CMK (cell line): ENCODE data around the gene IFITM2.

ENCODE experiments used
- DNase-seq: peaks from one replicate; pipeline ENCODE4 v3.0.0-alpha.2; 2010; ENCODE audit warnings: low read depth

IFITM2 gene

DNA sequence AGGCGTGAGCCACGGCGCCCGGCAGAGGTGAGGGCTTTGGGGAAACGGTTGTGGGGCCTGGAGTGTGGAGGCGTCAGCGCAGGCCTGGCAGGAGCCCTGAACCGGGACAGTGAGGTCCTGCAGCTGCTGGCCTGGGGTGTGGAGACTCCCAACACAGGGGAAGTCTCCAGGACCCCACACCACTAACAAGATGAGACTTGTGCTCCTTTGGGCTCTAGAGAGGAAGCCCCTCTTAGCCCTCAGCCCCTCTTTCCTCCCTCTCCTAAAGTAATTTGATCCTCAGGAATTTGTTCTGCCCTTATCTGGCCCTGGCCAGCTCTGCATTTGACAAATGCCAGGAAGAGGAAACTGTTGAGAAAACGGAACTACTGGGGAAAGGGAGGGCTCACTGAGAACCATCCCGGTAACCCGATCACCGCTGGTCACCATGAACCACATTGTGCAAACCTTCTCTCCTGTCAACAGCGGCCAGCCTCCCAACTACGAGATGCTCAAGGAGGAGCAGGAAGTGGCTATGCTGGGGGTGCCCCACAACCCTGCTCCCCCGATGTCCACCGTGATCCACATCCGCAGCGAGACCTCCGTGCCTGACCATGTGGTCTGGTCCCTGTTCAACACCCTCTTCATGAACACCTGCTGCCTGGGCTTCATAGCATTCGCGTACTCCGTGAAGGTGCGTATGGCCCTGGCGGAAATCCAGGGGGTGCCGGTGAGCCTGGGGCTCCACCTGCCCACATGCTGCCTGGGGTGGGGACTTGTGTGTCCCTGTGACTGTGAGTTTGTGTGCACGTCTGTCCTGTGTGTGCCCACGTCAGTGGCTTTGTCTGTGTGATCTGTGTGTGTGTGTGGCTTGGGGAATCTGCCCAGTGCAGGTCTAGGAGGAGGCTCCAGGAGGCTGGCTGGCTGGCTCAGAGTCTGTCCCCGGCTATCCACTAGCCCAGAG is at the start of gene IFITM2:
Gene IFITM2, plus strand, starts transcription at position 51 of the 943 bp plus-strand sequence. Its CDS starts 377 bp downstream, at position 428.
- peak; percentile 68 for DNase-seq

DNA sequence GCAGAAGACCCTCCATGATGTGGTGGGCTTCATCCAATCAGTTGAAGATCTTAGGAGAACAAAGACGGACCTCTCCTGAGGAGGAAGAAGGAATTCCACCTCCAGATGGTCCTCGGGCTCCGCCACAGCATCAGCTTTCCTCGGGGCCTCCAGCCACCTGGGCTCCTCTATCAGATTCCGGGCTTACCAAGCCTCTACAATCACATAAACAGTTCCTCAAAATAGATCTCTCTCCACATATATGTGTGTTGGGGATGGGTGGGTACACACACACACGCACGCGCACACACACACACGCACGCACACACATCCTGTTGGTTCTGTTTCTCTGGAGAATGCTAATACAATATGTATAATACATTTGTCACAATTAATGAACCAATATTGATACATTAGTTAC is 48.2 kb upstream of the IFITM2 start:
- no peak for DNase-seq

- no peak for DNase-seq
These were observed 46.0 kb upstream of the IFITM2 start for GRCh38 chr11:261624-262023.

DNA sequence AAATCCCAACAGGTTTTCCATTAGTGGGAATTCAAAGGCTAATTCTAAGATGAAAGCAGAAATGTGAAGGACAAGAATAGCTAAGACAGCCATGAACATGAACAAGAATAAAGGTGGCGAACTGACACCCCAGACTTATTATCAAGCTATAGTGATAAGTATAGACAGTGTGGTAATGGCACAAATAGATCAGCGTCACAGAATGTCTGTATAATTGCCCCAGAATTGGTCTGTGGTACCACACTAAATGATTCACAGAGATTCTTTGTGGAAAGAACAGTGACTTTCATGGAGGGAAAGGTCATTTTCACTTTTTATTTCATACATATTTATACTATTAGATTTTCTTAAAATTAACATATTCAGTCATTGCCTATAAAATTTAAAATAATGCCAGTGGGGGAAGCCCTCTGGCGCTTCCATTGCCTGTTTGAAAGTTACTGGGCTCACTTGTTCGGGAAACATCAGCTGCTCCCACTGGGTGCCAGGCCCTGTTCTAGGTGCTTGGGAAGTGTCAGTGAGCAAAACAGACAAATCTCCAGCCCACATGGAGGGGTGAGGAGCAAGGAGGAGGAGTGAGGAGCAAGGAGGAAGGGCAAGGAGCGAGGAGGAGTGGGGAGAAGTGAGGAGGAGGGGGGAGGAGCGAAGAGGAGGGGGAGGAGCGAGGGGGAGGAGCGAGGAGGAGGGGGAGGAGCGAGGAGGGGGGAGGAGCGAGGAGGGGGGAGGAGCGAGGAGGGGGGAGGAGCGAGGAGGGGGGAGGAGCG is 40.8 kb upstream of the IFITM2 start:
- no peak for DNase-seq

GRCh38 chr11:267491-267994 is 40.1 kb upstream of the IFITM2 start:
- peak; percentile 26 for DNase-seq

DNA sequence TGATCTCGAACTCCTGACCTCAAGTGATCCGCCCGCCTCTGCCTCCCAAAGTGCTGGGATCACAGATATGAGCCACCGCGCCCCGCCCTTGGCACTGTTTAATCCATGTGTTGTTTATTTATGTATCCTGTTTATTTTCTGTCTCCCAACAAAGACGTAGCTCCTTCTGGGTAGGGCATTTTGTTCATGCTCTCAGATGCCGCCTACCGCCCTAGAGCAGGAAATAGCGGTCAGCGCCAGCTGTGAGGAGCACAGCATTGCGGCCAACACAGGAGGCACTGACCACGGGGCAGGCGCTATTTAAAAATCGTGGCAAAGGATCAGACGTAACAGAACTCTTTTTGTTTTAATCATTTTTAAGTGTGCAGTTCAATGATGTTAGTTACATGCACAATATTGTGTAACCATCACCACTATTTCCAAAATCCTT is 38.9 kb upstream of the IFITM2 start:
- peak; percentile 63 for DNase-seq

DNA sequence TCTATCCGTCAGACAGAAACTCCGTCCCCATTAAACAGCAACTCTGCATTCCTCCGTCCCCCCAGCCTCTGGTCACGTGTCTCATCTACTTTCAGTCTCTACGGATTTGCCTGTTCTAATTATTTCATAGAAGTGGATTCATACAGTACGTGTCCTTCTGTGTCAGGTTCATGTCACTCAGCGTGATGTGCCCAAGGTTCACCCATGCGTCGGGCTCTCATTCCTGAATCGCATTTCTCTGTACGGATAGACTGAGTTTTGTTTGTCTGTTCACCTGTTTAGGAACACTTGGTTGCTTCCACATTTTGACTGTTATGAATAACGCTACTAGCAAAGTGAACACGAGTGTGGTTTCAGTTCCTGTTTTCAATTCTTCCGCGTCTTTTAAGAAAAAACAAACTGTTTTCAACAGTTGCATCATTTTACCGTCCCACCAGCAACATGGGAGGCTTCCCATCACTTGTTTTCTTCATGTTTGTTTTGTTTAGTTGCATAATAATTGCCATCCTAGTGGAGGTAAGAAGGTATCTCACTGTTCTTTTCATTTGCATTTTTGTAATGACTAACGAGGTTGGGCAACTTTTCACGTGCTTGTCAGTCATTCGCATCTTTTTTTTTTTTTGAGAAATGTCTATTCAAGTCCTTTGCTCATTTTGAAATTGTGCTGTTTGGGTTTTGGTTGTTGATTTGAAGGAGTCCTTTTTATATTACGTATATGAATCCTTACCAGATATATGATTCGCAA is 38.3 kb upstream of the IFITM2 start:
- DNase-seq: no peak

GRCh38 chr11:270451-271318 is 36.9 kb upstream of the IFITM2 start:
- no peak for DNase-seq

- no peak for DNase-seq
These were observed 36.3 kb upstream of the IFITM2 start for GRCh38 chr11:271319-271715.

GRCh38 chr11:272195-272930 is 35.3 kb upstream of the IFITM2 start:
- no peak for DNase-seq

DNA sequence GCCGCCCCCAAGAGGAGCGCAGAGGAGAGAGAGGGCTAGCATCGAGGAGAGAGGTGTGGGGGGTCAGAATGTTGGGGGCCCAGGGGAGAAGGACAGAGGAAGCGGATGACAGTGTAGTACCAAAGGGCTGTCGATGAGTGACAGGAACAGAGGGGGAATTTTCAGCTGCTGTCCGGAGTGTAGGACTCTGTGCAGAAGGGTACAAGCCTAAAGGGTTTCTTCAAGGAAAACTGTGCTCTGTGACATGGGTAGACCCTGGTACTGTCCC is 34.8 kb upstream of the IFITM2 start:
- DNase-seq: no peak

GRCh38 chr11:276219-276618 is 31.4 kb upstream of the IFITM2 start:
- no peak for DNase-seq

- DNase-seq: no peak
These were observed 29.3 kb upstream of the IFITM2 start, which contains the start of gene NLRP6 for GRCh38 chr11:278001-278951. Gene NLRP6 (plus strand): TSS chr11:278407. CDS start chr11:278570, 163 bp downstream.

GRCh38 chr11:279040-279965 is 28.3 kb upstream of the IFITM2 start:
- no peak for DNase-seq

- no peak for DNase-seq
These were observed 27.5 kb upstream of the IFITM2 start for GRCh38 chr11:279966-280705.

DNA sequence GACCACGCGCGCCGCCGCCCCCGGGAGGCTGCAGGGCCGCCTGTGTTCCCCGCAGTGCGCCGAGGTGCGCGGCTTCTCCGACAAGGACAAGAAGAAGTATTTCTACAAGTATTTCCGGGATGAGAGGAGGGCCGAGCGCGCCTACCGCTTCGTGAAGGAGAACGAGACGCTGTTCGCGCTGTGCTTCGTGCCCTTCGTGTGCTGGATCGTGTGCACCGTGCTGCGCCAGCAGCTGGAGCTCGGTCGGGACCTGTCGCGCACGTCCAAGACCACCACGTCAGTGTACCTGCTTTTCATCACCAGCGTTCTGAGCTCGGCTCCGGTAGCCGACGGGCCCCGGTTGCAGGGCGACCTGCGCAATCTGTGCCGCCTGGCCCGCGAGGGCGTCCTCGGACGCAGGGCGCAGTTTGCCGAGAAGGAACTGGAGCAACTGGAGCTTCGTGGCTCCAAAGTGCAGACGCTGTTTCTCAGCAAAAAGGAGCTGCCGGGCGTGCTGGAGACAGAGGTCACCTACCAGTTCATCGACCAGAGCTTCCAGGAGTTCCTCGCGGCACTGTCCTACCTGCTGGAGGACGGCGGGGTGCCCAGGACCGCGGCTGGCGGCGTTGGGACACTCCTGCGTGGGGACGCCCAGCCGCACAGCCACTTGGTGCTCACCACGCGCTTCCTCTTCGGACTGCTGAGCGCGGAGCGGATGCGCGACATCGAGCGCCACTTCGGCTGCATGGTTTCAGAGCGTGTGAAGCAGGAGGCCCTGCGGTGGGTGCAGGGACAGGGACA is 26.7 kb upstream of the IFITM2 start:
- no peak for DNase-seq
